Panc1 (cell line): ENCODE measurements around the gene PFKL. TPM values are rescaled to one million over a fixed set of nuclear protein-coding genes. Genes with fewer than 3 reads are reported as not detected.

Experiments
- ATAC-seq: fragments of 200-7000 bp; cut with Tn5 transposase; 2 replicates; pipeline ENCODE4 v1.9.1; 2020; ENCODE audit warnings: mild to moderate bottlenecking, moderate library complexity
- BruUV-seq: library from RNA; stranded (reverse); fragments of 400-500 nt; replicated peaks from 2 replicates; lab custom pipeline; 2021; lab: Mats Ljungman, UMichigan
- CTCF ChIA-PET: fragments of 300-600 bp; sonication (Branson Sonifier 250); formaldehyde crosslinking; loops from one replicate; lab custom pipeline; 2022; ENCODE audit warnings: antibody characterized with exemption; lab: Charles Lee
- POLR2A ChIA-PET: fragments of 300-600 bp; sonication (Branson Sonifier 250); formaldehyde crosslinking; loops from one replicate; lab custom pipeline; 2022; ENCODE audit warnings: antibody characterized with exemption; lab: Charles Lee
- DNase-seq: peaks from one replicate; pipeline ENCODE4 v3.0.0-alpha.2; 2010; ENCODE audit warnings: low read depth, low spot score
- H3K27ac ChIP-seq: 2 replicates; pipeline ENCODE4 v1.5.1; 2011; ENCODE audit warnings: mild to moderate bottlenecking, low read length, inconsistent platforms
- H3K27me3 ChIP-seq: fragments of 200-500 bp; sonication (Bioruptor generic); 2 replicates; pipeline ENCODE4 v1.6.0; 2014; ENCODE audit warnings: low read length, inconsistent platforms; ENCODE audit not compliant: control insufficient read depth, insufficient read depth
- H3K36me3 ChIP-seq: fragments of 200-500 bp; sonication (Bioruptor generic); 2 replicates; pipeline ENCODE4 v1.5.1; 2014; ENCODE audit warnings: inconsistent platforms, mild to moderate bottlenecking, low read length, moderate library complexity; ENCODE audit not compliant: control insufficient read depth, insufficient read depth
- H3K4me1 ChIP-seq: 2 replicates; pipeline ENCODE4 v1.5.1; 2011; ENCODE audit warnings: inconsistent platforms, mild to moderate bottlenecking, low read length, moderate library complexity; ENCODE audit not compliant: control insufficient read depth, insufficient read depth
- H3K4me3 ChIP-seq, 2 experiments: 2 replicates each; pipeline ENCODE4 v1.5.1; 2011 to 2012; ENCODE audit warnings: low read depth in 2 of 2, low read length in 2 of 2, mild to moderate bottlenecking in 2 of 2, inconsistent platforms in 1 of 2, moderate library complexity in 1 of 2
- H3K9me3 ChIP-seq: fragments of 200-500 bp; sonication (Bioruptor generic); 2 replicates; pipeline ENCODE4 v1.5.1; 2014; ENCODE audit warnings: low read depth, mild to moderate bottlenecking, inconsistent platforms, low read length, moderate library complexity; ENCODE audit not compliant: control insufficient read depth, insufficient read depth
- CTCF ChIP-seq: fragments of 450-650 bp; IDR thresholded peaks from 2 replicates; pipeline ENCODE4 v1.5.1; 2017; ENCODE audit warnings: mild to moderate bottlenecking
- POLR2AphosphoS5 ChIP-seq: IDR thresholded peaks from 2 replicates; pipeline ENCODE4 v1.6.1; 2012; ENCODE audit warnings: mild to moderate bottlenecking, low read depth, low read length, moderate library complexity
- REST ChIP-seq, 2 experiments: IDR thresholded peaks; 2 replicates each; pipeline ENCODE4 v1.6.1; 2011 to 2012; ENCODE audit warnings: low read depth in 2 of 2, control low read depth in 1 of 2, low read length in 1 of 2, mild to moderate bottlenecking in 1 of 2, moderate library complexity in 1 of 2; ENCODE audit not compliant: insufficient read depth in 1 of 2
- SIN3A ChIP-seq: IDR thresholded peaks from 2 replicates; pipeline ENCODE4 v1.6.1; 2012; ENCODE audit warnings: low read depth, mild to moderate bottlenecking, low read length, moderate library complexity, borderline replicate concordance; ENCODE audit not compliant: insufficient read depth
- TCF7L2 ChIP-seq: IDR thresholded peaks from 2 replicates; pipeline ENCODE4 v1.6.1; 2011; ENCODE audit warnings: mild to moderate bottlenecking, low read depth, low read length, inconsistent platforms
- in situ Hi-C: cut with HindIII; loops from 2 replicates; pipeline ENCODE4 v1.10.0; 2016; ENCODE audit warnings: low sequenced_read_pairs, low pct_unique_long_range_greater_than_20kb
- intact Hi-C: fragments of 100-400 bp; cut with micrococcal nuclease; formaldehyde crosslinking; loops from one replicate; pipeline ENCODE4 v1.10.0; 2022; ENCODE audit not compliant: unreplicated experiment
- total RNA-seq: library from RNA; stranded (reverse); gene quantifications from one replicate; pipeline ENCODE4 v1.2.1, GENCODE V29; 2021; ENCODE audit not compliant: unreplicated experiment

PFKL gene
- total RNA-seq, 1 experiment from 2014 or later, result 70.1 TPM

GRCh38 chr21:44317241-44317782 is 17.5 kb downstream of the PFKL start:
- no TSS peak for BruUV-seq
- in situ Hi-C loops (no loop called here), intact Hi-C loops (no loop called here)
- ChIA-PET CTCF (no interaction called here), POLR2A (no interaction called here)
- ATAC-seq, result no peak
- no peaks in the 10 kb centered on the region for H3K9me3 ChIP-seq
- no peak for DNase-seq
- no peak overlapping the region for H3K27ac ChIP-seq
- no peak overlapping the region for H3K4me3 ChIP-seq
- H3K4me1 ChIP-seq, result no peaks in the 10 kb centered on the region
- TF ChIP-seq REST (IDR thresholded peaks at IDR 0.05; ENCODE audit: insufficient read depth in 1 of 2, low read depth in 2 of 2, low read length in 1 of 2) (no peak), SIN3A (no peak)
- no peaks in the 10 kb centered on the region for H3K27me3 ChIP-seq
- no peaks in the 10 kb centered on the region for H3K36me3 ChIP-seq

- ChIA-PET POLR2A (no interaction called here), CTCF (no interaction called here)
- DNase-seq, result no peak
- in situ Hi-C loops, result no loop called here
- H3K27ac ChIP-seq, result no peak overlapping the region
- H3K4me1 ChIP-seq, result no peaks in the 10 kb centered on the region
- BruUV-seq, result no TSS peak
- no peak for ATAC-seq
- H3K9me3 ChIP-seq, result no peaks in the 10 kb centered on the region
- H3K27me3 ChIP-seq, result no peaks in the 10 kb centered on the region
- TF ChIP-seq REST (IDR thresholded peaks at IDR 0.05; ENCODE audit: insufficient read depth in 1 of 2, low read depth in 2 of 2, low read length in 1 of 2), result no peak
- TF ChIP-seq SIN3A, result no peak
- TF ChIP-seq TCF7L2, result no peak
- TF ChIP-seq POLR2AphosphoS5, result no peak
- TF ChIP-seq CTCF, result no peak
- no peak overlapping the region for H3K4me3 ChIP-seq
- H3K36me3 ChIP-seq, result no peaks in the 10 kb centered on the region
- intact Hi-C loops, result no loop called here
Observed at GRCh38 chr21:44317871-44318270, 18.0 kb downstream of the PFKL start.
